Epithelial cell of esophagus (primary cell): ENCODE results near the gene BIN1.

Experiments used
- DNase-seq: peaks from one replicate; pipeline ENCODE4 v3.0.0; 2010; ENCODE audit warnings: low read depth
- H3K4me3 ChIP-seq: 2 replicates; pipeline ENCODE4 v1.5.1; 2011; ENCODE audit warnings: mild to moderate bottlenecking, low read length, control low read depth
- TF ChIP-seq, protein P1 (sequence below): IDR thresholded peaks from 2 replicates; pipeline ENCODE4 v1.5.1; 2011; ENCODE audit warnings: low read depth, mild to moderate bottlenecking, low read length, control low read depth, inconsistent platforms; ENCODE audit not compliant: insufficient read depth; ENCODE audit errors: missing control alignments

The BIN1 gene

DNA sequence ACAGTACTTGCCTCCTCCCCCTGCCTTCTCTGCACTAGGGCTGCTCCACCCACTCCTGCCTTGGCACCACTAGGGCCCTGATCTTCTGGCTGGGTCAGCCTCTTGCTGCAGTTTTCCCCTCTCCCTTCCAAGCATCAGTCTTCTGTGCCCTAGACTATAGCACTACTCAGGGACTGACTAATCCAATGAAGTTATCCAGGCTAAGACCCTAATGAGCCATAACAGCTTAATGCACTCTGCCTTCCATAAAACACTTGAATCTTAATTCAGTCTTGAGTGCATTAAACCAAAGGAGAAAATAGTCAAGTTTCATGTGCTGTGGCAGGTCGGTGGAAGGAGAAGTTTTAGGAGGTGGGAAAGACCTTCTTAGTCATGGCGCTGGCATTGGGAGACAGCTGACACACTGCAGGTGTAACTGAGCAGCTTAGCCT is 95.7 kb downstream of the BIN1 start:
- no peak overlapping the region for H3K4me3 ChIP-seq
- DNase-seq: peak; percentile 21
- TF ChIP-seq, protein P1, sequence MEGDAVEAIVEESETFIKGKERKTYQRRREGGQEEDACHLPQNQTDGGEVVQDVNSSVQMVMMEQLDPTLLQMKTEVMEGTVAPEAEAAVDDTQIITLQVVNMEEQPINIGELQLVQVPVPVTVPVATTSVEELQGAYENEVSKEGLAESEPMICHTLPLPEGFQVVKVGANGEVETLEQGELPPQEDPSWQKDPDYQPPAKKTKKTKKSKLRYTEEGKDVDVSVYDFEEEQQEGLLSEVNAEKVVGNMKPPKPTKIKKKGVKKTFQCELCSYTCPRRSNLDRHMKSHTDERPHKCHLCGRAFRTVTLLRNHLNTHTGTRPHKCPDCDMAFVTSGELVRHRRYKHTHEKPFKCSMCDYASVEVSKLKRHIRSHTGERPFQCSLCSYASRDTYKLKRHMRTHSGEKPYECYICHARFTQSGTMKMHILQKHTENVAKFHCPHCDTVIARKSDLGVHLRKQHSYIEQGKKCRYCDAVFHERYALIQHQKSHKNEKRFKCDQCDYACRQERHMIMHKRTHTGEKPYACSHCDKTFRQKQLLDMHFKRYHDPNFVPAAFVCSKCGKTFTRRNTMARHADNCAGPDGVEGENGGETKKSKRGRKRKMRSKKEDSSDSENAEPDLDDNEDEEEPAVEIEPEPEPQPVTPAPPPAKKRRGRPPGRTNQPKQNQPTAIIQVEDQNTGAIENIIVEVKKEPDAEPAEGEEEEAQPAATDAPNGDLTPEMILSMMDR: no peak

DNA sequence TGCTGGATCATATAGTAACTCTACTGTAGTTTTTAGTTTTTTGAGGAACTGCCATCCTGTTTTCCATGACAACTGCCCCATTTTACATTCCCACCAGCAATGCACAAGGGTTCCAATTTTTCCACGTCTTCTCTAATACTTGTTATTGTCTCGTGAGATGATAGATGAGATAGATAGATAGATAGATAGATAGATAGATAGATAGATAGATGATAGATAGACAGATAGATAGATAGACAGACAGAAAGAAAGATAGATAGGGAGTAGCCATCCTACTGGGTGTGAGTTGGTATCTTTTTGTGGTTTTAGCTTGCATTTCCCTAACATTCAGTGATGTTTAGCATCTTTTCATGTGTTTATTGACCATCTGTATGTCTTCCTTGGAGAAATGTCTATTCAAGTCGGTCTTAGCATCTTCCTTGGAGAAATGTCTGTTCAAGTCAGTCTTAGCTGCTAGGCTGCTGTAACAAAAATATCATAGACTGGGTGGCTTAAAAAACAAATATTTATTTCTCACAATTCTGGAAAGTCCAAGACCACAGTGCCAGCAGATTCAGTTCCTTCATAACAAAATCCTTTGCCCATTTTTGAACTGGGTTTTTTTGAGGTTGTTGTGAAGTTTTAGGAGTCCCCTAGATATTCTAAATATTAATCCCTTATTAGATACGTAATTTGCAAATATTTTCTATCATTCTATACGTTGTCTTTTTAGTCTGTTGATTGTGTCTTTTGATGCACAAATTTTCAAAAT is 98.5 kb downstream of the BIN1 start:
- DNase-seq: no peak
- TF ChIP-seq, protein P1: no peak
- no peak overlapping the region for H3K4me3 ChIP-seq

DNA sequence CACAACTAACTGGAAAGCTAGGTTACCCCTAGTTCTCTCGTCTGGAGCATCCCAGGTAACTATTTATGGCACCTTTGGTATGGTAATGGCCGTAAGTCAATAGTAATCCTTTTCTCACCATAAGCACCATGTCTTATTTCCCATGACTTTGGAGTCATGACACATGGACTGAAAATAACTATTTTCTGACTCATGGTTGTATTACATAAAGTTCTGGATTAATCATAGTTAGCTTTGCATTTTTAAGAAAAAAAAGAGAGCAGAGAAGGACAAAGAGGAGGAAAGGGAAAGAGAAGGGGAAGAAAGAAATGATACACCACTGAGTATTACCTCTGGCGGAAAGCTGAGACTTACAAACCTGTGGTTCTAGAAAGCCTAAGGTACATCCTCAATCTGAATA is 99.3 kb downstream of the BIN1 start:
- TF ChIP-seq, protein P1: no peak
- DNase-seq: peak; percentile 86
- H3K4me3 ChIP-seq: no peak overlapping the region

DNA sequence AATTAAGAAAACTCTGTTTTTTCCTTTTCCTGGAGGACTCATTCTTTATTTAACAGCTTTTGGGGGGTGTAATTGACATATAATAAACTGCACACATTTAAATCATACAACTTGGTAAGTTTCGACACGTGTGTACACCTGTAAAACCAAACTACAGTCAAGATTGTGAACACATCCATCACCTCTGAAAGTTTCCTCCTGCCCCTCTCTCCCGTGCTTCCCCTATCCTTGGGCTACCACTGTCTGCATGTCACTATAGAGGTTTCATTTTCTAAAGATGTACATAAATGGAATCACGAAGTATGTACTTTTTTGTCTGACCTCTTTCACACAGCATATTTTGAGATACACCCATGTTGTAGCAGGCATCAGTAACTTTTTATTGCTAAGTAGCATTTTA is 100.0 kb downstream of the BIN1 start:
- TF ChIP-seq, protein P1: no peak
- no peak overlapping the region for H3K4me3 ChIP-seq
- no peak for DNase-seq

DNA sequence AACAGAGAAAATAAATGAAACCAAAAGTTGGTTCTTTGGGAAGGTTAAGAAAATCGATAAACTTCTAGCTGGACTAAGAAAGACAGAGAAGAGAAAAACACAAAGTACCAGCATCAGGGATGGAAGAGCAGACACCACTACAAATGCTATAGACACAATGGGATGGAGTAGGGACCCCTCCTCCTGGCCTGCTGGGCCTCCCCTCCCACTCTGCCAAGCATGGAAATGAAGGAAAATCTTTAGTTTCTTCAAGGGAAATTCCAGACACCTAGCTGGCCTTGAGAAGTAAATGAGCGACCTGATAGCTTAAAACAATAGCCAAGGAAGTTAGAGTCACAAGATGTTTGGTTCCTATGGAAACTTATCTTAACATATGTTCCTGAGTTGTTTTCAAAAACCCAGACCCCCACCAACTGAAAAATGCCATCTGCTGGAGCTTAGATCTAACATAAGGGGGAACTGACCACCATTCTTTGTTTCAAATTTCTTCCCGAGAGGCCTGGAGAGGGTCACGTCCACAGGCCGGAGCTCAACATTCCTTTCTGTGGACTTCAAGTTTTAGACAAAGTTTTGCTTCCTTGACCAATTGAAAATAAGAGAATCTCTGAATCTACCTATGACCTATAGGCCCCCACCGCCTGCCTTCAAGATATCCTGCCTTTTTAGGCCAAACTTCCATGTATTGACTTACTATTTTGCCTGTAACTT is 101.9 kb downstream of the BIN1 start:
- no peak overlapping the region for H3K4me3 ChIP-seq

DNA sequence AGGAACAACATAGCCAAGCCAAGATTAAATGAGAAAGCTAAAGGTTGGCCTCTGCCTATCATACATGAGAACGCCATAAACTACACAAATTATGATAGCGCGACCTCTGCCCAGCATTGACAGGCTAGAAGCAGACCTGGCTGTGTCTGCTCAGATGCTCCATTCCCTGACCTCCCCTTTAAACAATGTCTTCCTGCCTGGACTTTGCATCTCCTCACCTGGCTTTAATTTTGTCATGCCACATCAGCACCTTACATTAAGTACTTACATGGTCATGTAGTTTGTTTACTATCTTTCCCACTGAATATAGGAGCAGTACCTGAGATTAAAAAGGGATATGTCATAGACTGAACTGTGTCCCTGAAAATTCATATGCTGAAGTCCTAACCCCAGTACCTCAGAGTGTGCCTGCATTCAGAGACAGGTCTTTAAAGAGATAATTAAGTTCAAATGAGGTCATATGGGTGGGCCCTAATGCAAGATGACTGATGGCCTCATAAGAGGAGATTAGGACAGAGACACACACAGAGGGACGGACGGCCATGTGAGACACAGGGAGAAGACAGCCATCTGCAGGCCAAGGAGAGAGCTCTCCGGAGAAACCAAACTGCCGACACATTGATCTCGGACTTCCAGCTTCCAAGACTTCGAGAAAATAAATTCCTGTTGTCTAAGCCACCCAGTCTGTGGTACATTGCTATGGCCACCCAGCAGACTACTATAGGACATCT is 103.7 kb downstream of the BIN1 start:
- TF ChIP-seq, protein P1: no peak
- DNase-seq: no peak
- no peak overlapping the region for H3K4me3 ChIP-seq

More for the DNA sequence above, 101.9 kb downstream of the BIN1 start:
- TF ChIP-seq, protein P1: no peak
- DNase-seq: no peak
